ENCODE results near the gene INPP5D. TPM values are rescaled to one million over a fixed set of nuclear protein-coding genes. Genes with fewer than 3 reads are reported as not detected.
A peak's percentile ranks its signal among the peaks of the same experiment; 100 is the strongest.

INPP5D gene
- total and polyA plus RNA-seq, 2 of the 13 experiments (the other 11 are each of a cell fraction or from before 2014, with no cell fraction given): 16.7 to 18.0 TPM

- TF ChIP-seq TFDP2 (CRISPR knock-in tag; IDR thresholded peaks at IDR 0.05) (peak; percentile 94), MED13 (CRISPR knock-in tag; IDR thresholded peaks at IDR 0.05) (peak; percentile 64; the same call in 1 of the 2 replicates), HOXA5 (CRISPR knock-in tag; IDR thresholded peaks at IDR 0.05) (peak; percentile 98), ZNF577 (CRISPR knock-in tag; IDR thresholded peaks at IDR 0.05; ENCODE audit: borderline replicate concordance, low read depth) (0 out of 2 replicates have a peak, but pooled peaks have one; percentile 55), PBX2 (CRISPR knock-in tag; IDR thresholded peaks at IDR 0.05) (peak; percentile 1; the same call in 1 of the 2 replicates), SOX5 (CRISPR knock-in tag; IDR thresholded peaks at IDR 0.05; ENCODE audit: borderline replicate concordance) (peak; percentile 77), ZNF274 (CRISPR knock-in tag; IDR thresholded peaks at IDR 0.05) (no peak; the same call in 1 of the 2 replicates), MAFG (CRISPR knock-in tag; IDR thresholded peaks at IDR 0.05) (no peak), PHF20 (CRISPR knock-in tag; IDR thresholded peaks at IDR 0.05) (peak; percentile 99), MTF1 (CRISPR knock-in tag; IDR thresholded peaks at IDR 0.05) (no peak), SALL2 (CRISPR knock-in tag; IDR thresholded peaks at IDR 0.05) (peak; percentile 93), GATA4 (IDR thresholded peaks at IDR 0.05; ENCODE audit: borderline replicate concordance, low read depth) (peak; percentile 39; the same call in 1 of the 2 replicates), ZNF556 (CRISPR knock-in tag; IDR thresholded peaks at IDR 0.05; ENCODE audit: borderline replicate concordance) (peak; percentile 96), RARA (CRISPR knock-in tag; IDR thresholded peaks at IDR 0.05) (peak; percentile 71), ZNF564 (CRISPR knock-in tag; IDR thresholded peaks at IDR 0.05) (peak; percentile 45; the same call in 1 of the 2 replicates), ZNF7 (CRISPR knock-in tag; IDR thresholded peaks at IDR 0.05) (no peak), ZFP37 (CRISPR knock-in tag; IDR thresholded peaks at IDR 0.05; ENCODE audit: borderline replicate concordance) (peak; percentile 66; the same call in 1 of the 2 replicates), TFAP4 (IDR thresholded peaks at IDR 0.05; ENCODE audit: borderline replicate concordance, low read depth) (peak; percentile 85; the same call in 1 of the 2 replicates), ZFP41 (CRISPR knock-in tag; IDR thresholded peaks at IDR 0.05; ENCODE audit: borderline replicate concordance) (no peak), SOX6 (IDR thresholded peaks at IDR 0.05) (no peak), SOX6 (CRISPR knock-in tag; IDR thresholded peaks at IDR 0.05) (peak; percentile 80), ISX (CRISPR knock-in tag; conservative IDR thresholded peaks at IDR 0.05) (peak; percentile 67; the same call in 1 of the 2 replicates), NFRKB (IDR thresholded peaks at IDR 0.05) (no peak), ZNF883 (CRISPR knock-in tag; IDR thresholded peaks at IDR 0.05; ENCODE audit: not compliant biosample characterization) (peak; percentile 97), STAT6 (CRISPR knock-in tag; IDR thresholded peaks at IDR 0.05; ENCODE audit: borderline replicate concordance) (no peak; the same call in 1 of the 2 replicates), ZFP36 (IDR thresholded peaks at IDR 0.05; ENCODE audit: borderline replicate concordance, low read depth, low read length, partially characterized antibody) (no peak)
Observed at GRCh38 chr2:233251306-233252116, 191.4 kb downstream of the INPP5D start, which contains the start of gene ATG16L1 (continued).
